Endothelial cell of umbilical vein (primary cell): ENCODE data around the gene PLA2R1. TPM values are rescaled to one million over a fixed set of nuclear protein-coding genes. Genes with fewer than 3 reads are reported as not detected.

Experiments used
- BruUV-seq: library from RNA; stranded (reverse); fragments of 400-500 nt; replicated peaks from 2 replicates; lab custom pipeline; 2021; lab: Mats Ljungman, UMichigan
- CTCF ChIA-PET: fragments of 300-600, 350-600 bp; sonication (Branson Sonifier 250); formaldehyde crosslinking; loops from one replicate; lab custom pipeline; 2021; ENCODE audit warnings: antibody characterized with exemption, inconsistent platforms; lab: Charles Lee
- POLR2A ChIA-PET: fragments of 300-600, 350-600 bp; sonication (Branson Sonifier 250); formaldehyde crosslinking; loops from one replicate; lab custom pipeline; 2021; ENCODE audit warnings: antibody characterized with exemption, inconsistent platforms; lab: Charles Lee
- DNase-seq: peaks from one replicate; pipeline ENCODE4 v3.0.0-alpha.2; 2011; ENCODE audit warnings: low read depth, low spot score
- FAIRE-seq: peaks from 2 replicates; lab custom pipeline; 2011; peaks lifted over from hg19 to GRCh38; lab: Jason Lieb, UNC
- H2AFZ ChIP-seq: 2 replicates; pipeline ENCODE4 v1.6.0; 2012; ENCODE audit warnings: low read depth, low read length, control low read depth, inconsistent platforms
- H3K27ac ChIP-seq: 2 replicates; pipeline ENCODE4 v1.5.1; 2011; ENCODE audit warnings: low read depth, mild to moderate bottlenecking, control low read depth, low read length, moderate library complexity; ENCODE audit not compliant: insufficient read depth
- H3K27me3 ChIP-seq, 2 experiments: 2 replicates each; pipeline versions ENCODE4 v1.6.0 to v1.6.1; 2011; ENCODE audit warnings: low read length in 2 of 2, mixed read lengths in 1 of 2; ENCODE audit not compliant: control insufficient read depth in 2 of 2, insufficient read depth in 2 of 2
- H3K36me3 ChIP-seq, 2 experiments: 2 replicates in 1 of 2; 3 replicates in 1 of 2; pipeline ENCODE4 v1.5.1; 2011; ENCODE audit warnings: low read length in 2 of 2, mild to moderate bottlenecking in 1 of 2, moderate library complexity in 1 of 2; ENCODE audit not compliant: control insufficient read depth in 2 of 2, insufficient read depth in 2 of 2; ENCODE audit errors: extremely low read depth in 1 of 2
- H3K4me1 ChIP-seq: 3 replicates; pipeline ENCODE4 v1.5.1; 2011; ENCODE audit warnings: mild to moderate bottlenecking, low read length; ENCODE audit not compliant: control insufficient read depth, insufficient read depth; ENCODE audit errors: extremely low read depth
- H3K4me2 ChIP-seq: 2 replicates; pipeline ENCODE4 v1.6.1; 2011; ENCODE audit warnings: low read length, control low read depth, mixed read lengths; ENCODE audit not compliant: insufficient read depth
- H3K4me3 ChIP-seq, 3 experiments: fragments of 200-600 bp in 1 of 3; sonication (generic), shearing (Covaris generic) in 1 of 3; replicated peaks in 1 of 3; 2 replicates each; pipeline ENCODE4 v1.5.1; 2011 to 2016; ENCODE audit warnings: control low read depth in 3 of 3, low read length in 3 of 3, mild to moderate bottlenecking in 2 of 3, inconsistent platforms in 1 of 3, low read depth in 1 of 3, moderate library complexity in 1 of 3; ENCODE audit not compliant: insufficient read depth in 1 of 3
- H3K79me2 ChIP-seq: 2 replicates; pipeline ENCODE4 v1.6.0; 2012; ENCODE audit warnings: low read length, inconsistent platforms; ENCODE audit not compliant: control insufficient read depth, insufficient read depth
- H3K9ac ChIP-seq: replicated peaks from 2 replicates; pipeline ENCODE3; 2011; ENCODE audit warnings: low read length, control low read depth; ENCODE audit not compliant: insufficient read depth; ENCODE audit errors: extremely low read depth
- H3K9me1 ChIP-seq: replicated peaks from 3 replicates; pipeline ENCODE4 v1.6.0; 2011; ENCODE audit warnings: mild to moderate bottlenecking, low read length; ENCODE audit not compliant: control insufficient read depth, insufficient read depth; ENCODE audit errors: extremely low read depth
- H3K9me3 ChIP-seq: replicated peaks from 2 replicates; pipeline ENCODE4 v1.5.1; 2012; ENCODE audit warnings: low read length, inconsistent platforms; ENCODE audit not compliant: control insufficient read depth, insufficient read depth
- H4K20me1 ChIP-seq: replicated peaks from 2 replicates; pipeline ENCODE3; 2011; ENCODE audit warnings: mild to moderate bottlenecking, low read length; ENCODE audit not compliant: control insufficient read depth, insufficient read depth; ENCODE audit errors: extremely low read depth
- CTCF ChIP-seq, 2 donors: IDR thresholded peaks; 1 replicate in 1 of 2; 2 replicates in 1 of 2; pipeline ENCODE4 v1.5.1; 2011; ENCODE audit warnings: low read length in 2 of 2, mild to moderate bottlenecking in 2 of 2, moderate library complexity in 2 of 2, control low read depth in 1 of 2, inconsistent platforms in 1 of 2, low read depth in 1 of 2; ENCODE audit not compliant: insufficient read depth in 1 of 2; ENCODE audit errors: extremely low read depth in 1 of 2
- EZH2 ChIP-seq: IDR thresholded peaks from 2 replicates; pipeline ENCODE4 v1.6.1; 2012; ENCODE audit warnings: borderline replicate concordance, low read depth, mild to moderate bottlenecking, moderate library complexity, low read length, inconsistent platforms; ENCODE audit not compliant: severe bottlenecking
- FOS ChIP-seq: IDR thresholded peaks from 2 replicates; pipeline ENCODE4 v1.6.1; 2011; ENCODE audit warnings: mild to moderate bottlenecking, low read length, moderate library complexity, borderline replicate concordance; ENCODE audit not compliant: insufficient read depth
- GATA2 ChIP-seq: IDR thresholded peaks from 2 replicates; pipeline ENCODE4 v1.7.0; 2011; ENCODE audit warnings: low read depth, mild to moderate bottlenecking, moderate library complexity, mixed read lengths, low read length; ENCODE audit not compliant: insufficient read length, insufficient read depth
- JUN ChIP-seq: IDR thresholded peaks from 2 replicates; pipeline ENCODE4 v1.6.1; 2011; ENCODE audit warnings: borderline replicate concordance, low read depth; ENCODE audit not compliant: insufficient read length, insufficient read depth
- MYC ChIP-seq: IDR thresholded peaks from one replicate; pipeline ENCODE4 v1.6.1; 2011; ENCODE audit warnings: mild to moderate bottlenecking, low read depth, low read length
- POLR2A ChIP-seq: IDR thresholded peaks from 2 replicates; pipeline ENCODE4 v1.6.1; 2012; ENCODE audit warnings: low read depth, mild to moderate bottlenecking, control low read depth, low read length
- POLR2AphosphoS5 ChIP-seq: IDR thresholded peaks from 2 replicates; pipeline ENCODE4 v1.6.1; 2012; ENCODE audit warnings: low read depth, mild to moderate bottlenecking, control low read depth, low read length, moderate library complexity; ENCODE audit not compliant: insufficient read depth
- dilution Hi-C: fragments of 300-500 bp; cut with MboI; formaldehyde crosslinking; loops from one replicate; pipeline ENCODE4 v1.15.0; 2019; ENCODE audit warnings: low sequenced_read_pairs; ENCODE audit not compliant: extremely low pct_ligation_motif_present
- intact Hi-C: fragments of 100-400 bp; cut with micrococcal nuclease; formaldehyde crosslinking; loops from one replicate; pipeline ENCODE4 v1.10.0; 2022
- polyA plus RNA-seq, 4 experiments: library from polyadenylated mRNA; depleted of rRNA in 3 of 4; stranded (reverse) in 3 of 4; unstranded in 1 of 4; fragments of >200 nt; gene quantifications; 2 replicates each; pipeline versions ENCODE4 v1.2.1 to v1.2.3, GENCODE V29; 2011 to 2012; ENCODE audit warnings: missing spikeins in 1 of 4
- total RNA-seq: library from RNA; stranded (reverse); gene quantifications from 2 replicates; pipeline ENCODE4 v1.2.3, GENCODE V29; 2021
- TF ChIP-seq, protein P1 (sequence below): IDR thresholded peaks from 2 replicates; pipeline ENCODE4 v1.6.1; 2011; ENCODE audit not compliant: insufficient read depth, insufficient read length

Gene PLA2R1
- total and polyA plus RNA-seq, 2 donors (not counting 3 experiments of a cell fraction or from before 2014, with no cell fraction given): 6.9 to 14.4 TPM

GRCh38 chr2:159907909-159908308 is 154.5 kb downstream of the PLA2R1 start:
- Histone ChIP-seq H3K79me2 (no peaks in the 10 kb centered on the region), H3K9me3 (no peaks in the 10 kb centered on the region), H3K9me1 (no peaks in the 10 kb centered on the region), H3K36me3 (no peaks in the 10 kb centered on the region), H3K4me3 (no peak overlapping the region), H3K27ac (no peak overlapping the region), H2AFZ (no peak overlapping the region), H3K4me1 (peaks cover 18% of the 10 kb centered on the region), H4K20me1 (no peaks in the 10 kb centered on the region), H3K9ac (no peak overlapping the region), H3K4me2 (no peak overlapping the region), H3K27me3 (no peaks in the 10 kb centered on the region)
- ChIA-PET CTCF (interaction anchor here (1.4 kb wide), 1 partner anchor 9 kb away, joined by 3 read pairs; no protein-coding TSS in a partner anchor), POLR2A (no interaction called here)
- BruUV-seq: no TSS peak
- dilution Hi-C loops: no loop called here
- intact Hi-C loops: no loop called here
- DNase-seq (no peak), FAIRE-seq (no peak)
- TF ChIP-seq POLR2AphosphoS5 (no peak), POLR2A (no peak), GATA2 (no peak), FOS (no peak)
- TF ChIP-seq, protein P1, sequence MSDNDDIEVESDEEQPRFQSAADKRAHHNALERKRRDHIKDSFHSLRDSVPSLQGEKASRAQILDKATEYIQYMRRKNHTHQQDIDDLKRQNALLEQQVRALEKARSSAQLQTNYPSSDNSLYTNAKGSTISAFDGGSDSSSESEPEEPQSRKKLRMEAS: no peak

GRCh38 chr2:159905926-159906714 is 156.3 kb downstream of the PLA2R1 start:
- no peak overlapping the region for H3K4me3 ChIP-seq
- intact Hi-C loops: no loop called here
- no peaks in the 10 kb centered on the region for H3K27me3 ChIP-seq
- no peaks in the 10 kb centered on the region for H4K20me1 ChIP-seq
- H3K79me2 ChIP-seq: no peaks in the 10 kb centered on the region
- DNase-seq (no peak), FAIRE-seq (no peak)
- H3K27ac ChIP-seq: no peak overlapping the region
- H3K4me2 ChIP-seq: no peak overlapping the region
- H3K4me1 ChIP-seq: peaks cover 22% of the 10 kb centered on the region
- CTCF ChIA-PET: interaction anchor here (0.8 to 2.1 kb wide), 3 partner anchors 14 to 62 kb away, joined by 3 to 18 read pairs (median 3); no protein-coding TSS in a partner anchor
- no peaks in the 10 kb centered on the region for H3K36me3 ChIP-seq
- H3K9me1 ChIP-seq: no peaks in the 10 kb centered on the region
- TF ChIP-seq POLR2A (no peak), JUN (no peak), POLR2AphosphoS5 (no peak), FOS (no peak), MYC (no peak), GATA2 (no peak), CTCF (IDR thresholded peaks at IDR 0.05; ENCODE audit: extremely low read depth in 1 of 2, insufficient read depth in 1 of 2, low read depth in 1 of 2, low read length in 2 of 2) (no peak), EZH2 (no peak)
- TF ChIP-seq, protein P1: no peak
- H3K9ac ChIP-seq: no peak overlapping the region
- POLR2A ChIA-PET: no interaction called here
- H2AFZ ChIP-seq: no peak overlapping the region
- BruUV-seq: no TSS peak
- dilution Hi-C loops: no loop called here
- no peaks in the 10 kb centered on the region for H3K9me3 ChIP-seq
